Smooth muscle cell (in vitro differentiated cells): ENCODE data around the gene C1QTNF3. TPM values are rescaled to one million over a fixed set of nuclear protein-coding genes. Genes with fewer than 3 reads are reported as not detected.

Experiments
- DNase-seq: peaks from one replicate; lab custom pipeline; 2025; ENCODE audit not compliant: unreplicated experiment; lab: John Stamatoyannopoulos, UW
- H2AFZ ChIP-seq: fragments of 200-600 bp; sonication (generic); 2 replicates; pipeline ENCODE4 v1.6.0; 2016; ENCODE audit warnings: antibody characterized with exemption, low read depth, mild to moderate bottlenecking
- H3F3A ChIP-seq: fragments of 200-600 bp; sonication (generic); 2 replicates; pipeline ENCODE4 v1.6.0; 2017; ENCODE audit warnings: antibody characterized with exemption, low read depth
- H3K27ac ChIP-seq: fragments of 200-600 bp; sonication (generic); 2 replicates; pipeline ENCODE4 v1.5.1; 2016; ENCODE audit warnings: low read depth, mild to moderate bottlenecking
- H3K27me3 ChIP-seq: fragments of 200-600 bp; sonication (generic); 2 replicates; pipeline ENCODE4 v1.6.1; 2016; ENCODE audit warnings: low read depth, mild to moderate bottlenecking
- H3K36me3 ChIP-seq: fragments of 200-600 bp; sonication (generic); 2 replicates; pipeline ENCODE4 v1.5.1; 2016; ENCODE audit warnings: low read depth
- H3K4me1 ChIP-seq: fragments of 200-600 bp; sonication (generic); 2 replicates; pipeline ENCODE4 v1.5.1; 2016; ENCODE audit warnings: low read depth
- H3K4me2 ChIP-seq: fragments of 200-600 bp; sonication (generic); 2 replicates; pipeline ENCODE4 v1.6.0; 2016; ENCODE audit warnings: mild to moderate bottlenecking
- H3K4me3 ChIP-seq: fragments of 200-600 bp; sonication (generic); 2 replicates; pipeline ENCODE4 v1.5.1; 2016; ENCODE audit warnings: mild to moderate bottlenecking
- H3K79me2 ChIP-seq: fragments of 200-600 bp; sonication (generic); 2 replicates; pipeline ENCODE4 v1.6.0; 2016; ENCODE audit warnings: low read depth, mild to moderate bottlenecking
- H3K9ac ChIP-seq: fragments of 200-600 bp; sonication (generic); 2 replicates; pipeline ENCODE4 v1.6.0; 2016; ENCODE audit warnings: low read depth
- H3K9me3 ChIP-seq: fragments of 200-600 bp; sonication (generic); replicated peaks from 2 replicates; pipeline ENCODE4 v1.5.1; 2016; ENCODE audit warnings: low read depth
- H4K20me1 ChIP-seq: fragments of 200-600 bp; sonication (generic); 2 replicates; pipeline ENCODE4 v1.6.0; 2016; ENCODE audit warnings: low read depth
- CTCF ChIP-seq: fragments of 200-600 bp; sonication (generic); IDR thresholded peaks from 2 replicates; pipeline ENCODE4 v1.5.1; 2017; ENCODE audit warnings: borderline replicate concordance, mild to moderate bottlenecking, antibody characterized with exemption; ENCODE audit not compliant: insufficient read depth, poor library complexity, severe bottlenecking
- WGBS: methylation state at CpG from one replicate; pipeline ENCODE4 v1.1.7; 2016; ENCODE audit warnings: low lambda C conversion rate; 5-methylcytosine and 5-hydroxymethylcytosine counted together
- polyA plus RNA-seq: library from polyadenylated mRNA; unstranded; fragments of >200 nt; fragmentation: Nextera tagmentation; extraction: Ambion mirVana; gene quantifications from 2 replicates; pipeline ENCODE4 v1.2.1, GENCODE V29; 2016
- total RNA-seq: library from RNA; depleted of rRNA; stranded (reverse); fragments of >200 nt; gene quantifications from 2 replicates; pipeline ENCODE4 v1.2.3, GENCODE V29; 2014

The C1QTNF3 gene
- total and polyA plus RNA-seq, 2 experiments from 2014 or later: 3.7 to 4.8 TPM

- no peak overlapping the region for H3K9ac ChIP-seq
- TF ChIP-seq CTCF: no peak
- no peak overlapping the region for H2AFZ ChIP-seq
- H3K4me2 ChIP-seq: peak overlapping the region; percentile 37
- H3K4me1 ChIP-seq: no peaks in the 10 kb centered on the region
- 95% methylated on average over 15 of the region's 15 CpGs for WGBS
- H3K4me3 ChIP-seq: no peak overlapping the region
- no peak overlapping the region for H3K27ac ChIP-seq
- DNase-seq: no peak
- peaks cover 7% of the 10 kb centered on the region for H3K36me3 ChIP-seq
- H3K79me2 ChIP-seq: no peaks in the 10 kb centered on the region
- H3K27me3 ChIP-seq: no peaks in the 10 kb centered on the region
- no peaks in the 10 kb centered on the region for H3F3A ChIP-seq
- H3K9me3 ChIP-seq: no peaks in the 10 kb centered on the region
- no peaks in the 10 kb centered on the region for H4K20me1 ChIP-seq
These were observed 58.8 kb downstream of the C1QTNF3 start for GRCh38 chr5:33984178-33984577.

GRCh38 chr5:33981408-33982162 lies 61.4 kb downstream of the C1QTNF3 start:
- Histone ChIP-seq H3K4me1 (no peaks in the 10 kb centered on the region), H3K9me3 (no peaks in the 10 kb centered on the region), H3K4me3 (no peak overlapping the region), H3F3A (no peaks in the 10 kb centered on the region), H3K27me3 (no peaks in the 10 kb centered on the region), H3K9ac (no peak overlapping the region), H3K79me2 (no peaks in the 10 kb centered on the region), H3K4me2 (no peak overlapping the region), H4K20me1 (no peaks in the 10 kb centered on the region), H3K27ac (no peak overlapping the region), H2AFZ (no peak overlapping the region), H3K36me3 (no peaks in the 10 kb centered on the region)
- TF ChIP-seq CTCF: no peak
- WGBS: 77% methylated on average over 8 of the region's 8 CpGs
- no peak for DNase-seq

GRCh38 chr5:33980030-33980429 lies 63.0 kb downstream of the C1QTNF3 start:
- no peak for DNase-seq
- WGBS: 94% methylated on average over 3 of the region's 3 CpGs
- TF ChIP-seq CTCF: no peak

GRCh38 chr5:33978306-33978705 lies 64.7 kb downstream of the C1QTNF3 start:
- Histone ChIP-seq H4K20me1 (no peaks in the 10 kb centered on the region), H3K4me3 (no peak overlapping the region), H3K4me2 (no peak overlapping the region), H2AFZ (no peak overlapping the region), H3K79me2 (no peaks in the 10 kb centered on the region), H3K9me3 (no peaks in the 10 kb centered on the region), H3K9ac (no peak overlapping the region), H3F3A (no peaks in the 10 kb centered on the region), H3K4me1 (peaks cover 5% of the 10 kb centered on the region), H3K27ac (no peak overlapping the region), H3K36me3 (no peaks in the 10 kb centered on the region), H3K27me3 (no peaks in the 10 kb centered on the region)
- DNase-seq: no peak
- no peak for TF ChIP-seq CTCF
- WGBS: 73% methylated on average over 1 of the region's 1 CpG

More at GRCh38 chr5:33980030-33980429, 63.0 kb downstream of the C1QTNF3 start:
- H3K9ac ChIP-seq: no peak overlapping the region
- H3K27ac ChIP-seq: no peak overlapping the region
- no peak overlapping the region for H2AFZ ChIP-seq
- no peaks in the 10 kb centered on the region for H3K9me3 ChIP-seq
- H3K79me2 ChIP-seq: no peaks in the 10 kb centered on the region
- no peaks in the 10 kb centered on the region for H3F3A ChIP-seq
- no peaks in the 10 kb centered on the region for H3K36me3 ChIP-seq
- H3K4me2 ChIP-seq: no peak overlapping the region
- H3K27me3 ChIP-seq: no peaks in the 10 kb centered on the region
- H3K4me3 ChIP-seq: no peak overlapping the region
- no peaks in the 10 kb centered on the region for H4K20me1 ChIP-seq
- H3K4me1 ChIP-seq: peaks cover 5% of the 10 kb centered on the region
